HL-60/S4 (cell line): ENCODE measurements around the gene GNB1.

Experiments used
- in situ Hi-C: fragments of 300-500 bp; cut with MboI; formaldehyde crosslinking; loops from 2 replicates; pipeline ENCODE4 v1.14.3; 2022; ENCODE audit warnings: low sequenced_read_pairs

GNB1 gene

GRCh38 chr1:1768249-1768992 lies 122.5 kb downstream of the GNB1 start:
- in situ Hi-C loops = no loop called here

- in situ Hi-C loops = no loop called here
Measured at GRCh38 chr1:1764876-1765470, 125.9 kb downstream of the GNB1 start.

GRCh38 chr1:1763657-1764621 lies 126.9 kb downstream of the GNB1 start:
- in situ Hi-C loops = no loop called here

- in situ Hi-C loops = no loop called here
Measured at GRCh38 chr1:1761504-1762376, 129.1 kb downstream of the GNB1 start.

- in situ Hi-C loops = no loop called here
Measured at GRCh38 chr1:1760715-1761114, 130.2 kb downstream of the GNB1 start.

GRCh38 chr1:1760345-1760650 lies 130.6 kb downstream of the GNB1 start:
- in situ Hi-C loops = no loop called here

- in situ Hi-C loops = no loop called here
Measured at GRCh38 chr1:1759456-1760344, 131.2 kb downstream of the GNB1 start.

GRCh38 chr1:1758692-1759455 lies 132.0 kb downstream of the GNB1 start:
- in situ Hi-C loops = no loop called here

GRCh38 chr1:1758059-1758621 lies 132.7 kb downstream of the GNB1 start:
- in situ Hi-C loops = no loop called here

GRCh38 chr1:1757422-1758058 lies 133.3 kb downstream of the GNB1 start:
- in situ Hi-C loops = no loop called here

- in situ Hi-C loops = no loop called here
Measured at GRCh38 chr1:1756661-1757421, 134.0 kb downstream of the GNB1 start.

GRCh38 chr1:1755852-1756251 lies 135.0 kb downstream of the GNB1 start:
- in situ Hi-C loops = no loop called here

- in situ Hi-C loops = no loop called here
Measured at GRCh38 chr1:1755426-1755825, 135.5 kb downstream of the GNB1 start.

- in situ Hi-C loops = no loop called here
Measured at GRCh38 chr1:1754051-1754815, 136.7 kb downstream of the GNB1 start.

GRCh38 chr1:1753607-1754005 lies 137.3 kb downstream of the GNB1 start:
- in situ Hi-C loops = no loop called here

GRCh38 chr1:1752636-1753606 lies 138.0 kb downstream of the GNB1 start:
- in situ Hi-C loops = no loop called here
